DMS53 treated with DMSO at 0.1 percent for 48 hours (cell line): ENCODE data around the gene MYH14.

Experiments
- DNase-seq: peaks from one replicate; lab custom pipeline; 2025; ENCODE audit not compliant: unreplicated experiment; lab: John Stamatoyannopoulos, UW

The MYH14 gene

DNA sequence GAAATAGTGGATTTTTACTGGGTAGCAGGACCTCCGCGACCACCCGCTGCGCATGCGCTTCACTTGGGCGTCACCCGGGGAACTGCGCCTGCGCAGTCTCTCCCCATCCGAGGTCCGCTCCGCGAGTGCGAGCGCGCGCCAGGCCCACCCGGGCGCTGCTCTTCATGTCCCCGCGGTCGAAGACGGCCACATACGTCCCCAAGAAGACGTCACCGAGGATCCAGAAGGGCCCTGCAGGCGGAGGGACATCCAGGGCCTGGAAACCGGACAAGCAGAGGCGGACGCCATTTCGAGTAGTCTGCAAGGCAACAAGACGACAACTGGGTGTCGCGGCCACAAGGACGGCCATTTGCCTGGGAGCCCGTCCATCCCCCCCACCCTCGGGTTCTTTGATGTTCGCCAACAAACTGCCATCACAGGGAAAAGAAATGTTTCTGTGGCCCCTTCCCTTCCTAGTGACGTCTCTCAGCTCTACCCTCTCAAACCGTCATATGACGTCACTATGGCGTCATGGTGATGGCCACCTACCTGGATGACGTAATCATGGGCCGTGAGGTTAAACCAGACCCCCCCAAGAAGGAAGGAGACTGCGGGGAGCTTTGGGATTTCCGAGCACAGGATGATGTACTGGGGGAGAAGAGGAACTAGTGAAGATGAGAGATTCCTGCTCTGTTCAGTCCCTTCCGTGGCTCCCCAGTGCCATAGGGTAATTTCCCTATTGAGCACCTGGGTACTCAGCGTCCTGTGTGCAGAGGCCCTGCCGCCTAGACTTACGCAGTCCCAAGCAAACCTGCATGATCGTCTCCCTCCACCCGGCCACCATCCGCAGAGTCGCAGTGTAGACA is 155.3 kb downstream of the MYH14 start:
- no peak for DNase-seq

DNA sequence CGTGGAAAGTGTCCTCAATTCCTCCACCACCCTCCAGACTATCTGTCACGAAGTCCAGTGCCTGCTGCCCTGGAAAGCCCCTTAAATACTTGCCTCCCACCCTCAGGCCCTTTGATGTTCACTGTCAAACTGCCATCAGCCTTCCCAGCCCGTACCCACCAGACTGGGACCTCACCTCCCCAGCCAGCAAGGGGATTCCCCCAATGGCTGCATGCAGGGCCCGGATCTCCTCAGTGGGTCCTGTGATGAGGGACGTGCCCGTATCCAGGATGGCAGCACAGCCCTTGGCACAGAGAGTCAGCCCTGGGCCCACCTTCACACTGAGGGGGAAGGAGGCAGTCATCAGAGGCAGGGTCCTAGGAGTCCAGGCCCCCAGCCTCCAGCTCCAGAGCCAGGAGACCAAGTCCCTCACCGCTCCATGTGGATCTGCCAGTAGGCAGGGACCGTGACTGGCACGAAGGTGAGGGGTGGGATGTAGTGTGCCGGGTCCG is 156.0 kb downstream of the MYH14 start:
- no peak for DNase-seq
